Left forelimb (tissue), 1 donor: ENCODE data around the gene CRACR2B.

Source experiments
- DNase-seq: peaks from one replicate; pipeline ENCODE4 v3.0.0-alpha.2; 2018; ENCODE audit warnings: low spot score

The CRACR2B gene

DNA sequence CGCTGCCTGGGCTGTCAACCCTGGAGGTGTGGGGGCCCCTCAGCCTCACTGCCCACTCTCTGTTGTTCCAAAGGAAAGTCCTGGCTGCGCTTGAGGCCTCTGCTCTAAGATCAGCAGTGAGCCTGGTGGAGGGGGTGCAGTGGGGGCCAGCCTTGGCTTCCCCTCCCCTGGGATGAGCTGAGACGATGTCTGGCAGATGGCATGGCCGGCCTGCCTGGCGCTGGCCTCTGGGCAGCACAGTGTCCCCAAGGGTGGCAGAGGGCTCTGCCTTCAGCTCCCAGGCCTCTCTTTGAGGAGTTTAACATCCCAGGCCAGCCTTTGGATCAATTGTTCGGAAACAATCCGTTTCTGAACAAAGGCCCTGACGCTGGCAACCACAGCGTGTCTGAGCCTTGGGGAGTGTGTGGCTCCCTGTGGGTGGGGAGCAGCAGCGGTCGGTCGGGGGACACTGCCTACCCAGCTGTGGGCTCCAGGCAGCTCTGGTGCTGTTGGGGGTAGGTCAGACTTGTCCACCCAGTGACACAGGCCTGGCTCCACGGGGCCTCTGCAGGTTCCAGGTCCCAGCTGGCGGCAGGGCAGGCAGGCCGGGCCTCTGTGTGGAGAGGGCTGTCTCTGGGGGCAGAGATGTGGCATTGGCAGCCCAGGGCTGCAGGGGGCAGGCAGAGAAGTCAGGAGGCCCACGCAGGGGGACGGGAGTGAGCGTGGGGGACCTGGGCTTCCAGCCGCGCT, 27.0 kb downstream of the CRACR2B start:
- DNase-seq = no peak

DNA sequence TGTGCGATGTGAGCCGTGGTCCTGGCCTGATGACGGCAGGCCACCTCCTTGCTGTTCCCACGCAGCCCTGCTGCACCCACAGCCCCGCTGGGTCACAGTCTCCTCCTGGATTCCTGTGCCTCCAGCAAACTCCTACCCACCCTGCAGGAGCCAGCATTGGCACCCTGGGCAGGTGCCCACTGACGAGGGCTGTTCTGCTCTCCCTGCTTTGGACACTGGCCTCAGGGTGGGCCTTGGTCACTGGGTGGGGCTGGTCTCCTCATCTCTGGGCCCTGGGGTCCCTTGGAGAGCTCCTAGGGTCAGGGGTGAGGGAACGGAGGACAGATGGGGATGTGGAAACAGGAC, 27.6 kb downstream of the CRACR2B start:
- DNase-seq = no peak

DNA sequence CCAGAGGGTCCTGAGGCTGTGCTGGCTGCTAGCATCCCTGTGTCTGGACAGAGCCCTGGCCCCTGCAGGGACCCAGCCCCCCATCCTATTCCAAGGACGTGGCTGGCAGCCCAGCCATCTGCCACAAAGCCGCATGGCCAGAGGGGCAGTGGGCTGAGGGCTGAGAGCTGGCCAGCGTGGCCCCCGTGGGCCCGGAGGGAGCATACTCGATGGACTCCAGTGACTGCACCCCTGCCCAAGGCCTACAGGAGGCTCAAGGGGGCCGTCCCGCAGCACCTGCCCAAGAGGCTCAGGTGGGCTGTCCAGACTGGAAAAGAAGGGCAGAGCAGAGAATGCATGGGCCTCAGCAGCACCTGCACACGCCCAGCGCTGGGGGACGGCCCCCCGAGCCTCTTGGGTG, 28.1 kb downstream of the CRACR2B start:
- DNase-seq = no peak

DNA sequence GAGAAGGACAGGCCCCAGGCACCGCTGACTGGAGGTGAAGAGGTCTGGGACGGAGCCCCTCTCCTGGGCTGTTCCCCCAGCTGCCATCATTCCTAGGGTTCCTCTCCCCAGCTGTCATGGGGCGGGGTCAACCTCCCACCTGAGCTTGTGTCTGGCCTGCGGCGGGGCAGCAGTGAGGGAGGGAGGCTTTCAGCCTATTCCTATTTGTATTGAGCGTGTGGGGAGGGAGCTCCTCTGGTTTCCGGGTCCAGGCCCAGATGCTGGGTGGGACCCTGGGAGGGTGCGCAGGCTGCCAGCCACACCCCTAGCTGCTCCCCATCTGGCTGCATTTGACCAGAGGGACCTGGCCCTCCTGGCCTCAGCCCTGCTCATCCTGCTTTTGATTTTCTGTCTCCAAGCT, 28.7 kb downstream of the CRACR2B start:
- no peak for DNase-seq

DNA sequence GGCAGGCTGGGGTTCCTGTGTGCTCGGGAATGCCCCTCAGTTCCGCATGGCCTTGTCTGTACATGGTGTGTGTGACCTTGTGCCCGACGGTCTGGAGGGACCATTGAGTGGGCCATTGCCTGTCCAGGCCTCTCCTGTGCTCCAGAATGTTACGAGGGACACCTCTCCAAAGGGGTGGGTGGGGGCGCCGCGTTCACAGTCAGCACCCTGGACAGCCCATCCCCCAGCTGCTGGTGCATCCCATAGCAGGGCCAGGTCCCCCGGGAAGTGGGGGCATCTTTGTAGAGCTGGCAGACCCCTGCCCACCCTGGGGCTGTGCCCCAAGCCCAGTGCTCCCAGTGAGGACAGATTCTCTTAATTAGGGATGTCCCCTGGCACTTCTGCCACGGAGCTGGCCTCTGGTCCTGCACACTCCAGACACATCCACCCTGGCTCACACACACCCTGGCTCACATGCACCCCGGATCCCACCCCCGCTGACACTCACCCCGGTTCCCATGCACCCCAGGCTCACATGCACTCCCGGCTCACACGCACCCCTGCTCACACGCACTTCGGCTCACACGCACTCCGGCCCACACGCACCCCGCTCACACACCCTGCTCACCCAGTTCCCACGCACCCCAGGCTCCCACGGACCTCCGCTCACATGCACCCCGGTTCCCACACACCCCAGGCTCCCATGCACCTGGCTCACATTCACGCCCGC, 30.5 kb downstream of the CRACR2B start:
- no peak for DNase-seq

DNA sequence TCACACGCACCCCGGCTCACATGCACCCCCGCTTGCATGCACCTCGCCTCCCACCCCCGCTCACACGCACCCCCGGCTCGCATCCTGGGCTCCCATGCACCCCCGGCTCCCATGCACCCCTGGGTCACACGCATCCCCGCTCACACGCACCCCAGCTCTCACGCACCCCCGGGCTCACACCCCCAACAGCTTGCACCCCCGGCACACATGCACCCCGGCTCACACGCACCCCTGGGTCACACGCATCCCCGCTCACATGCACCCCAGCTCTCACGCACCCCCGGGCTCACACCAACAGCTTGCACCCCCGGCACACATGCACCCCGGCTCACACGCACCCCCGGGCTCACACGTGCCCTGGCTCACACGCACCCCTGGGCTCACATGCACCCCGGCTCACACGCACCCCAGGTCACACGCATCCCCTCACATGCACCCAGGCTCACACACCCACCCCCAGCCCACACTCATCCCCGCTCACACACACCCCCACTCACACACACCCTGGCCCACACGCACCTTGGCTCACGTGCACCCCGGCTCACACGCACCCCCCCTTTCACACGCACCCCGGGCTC, 31.1 kb downstream of the CRACR2B start:
- no peak for DNase-seq

DNA sequence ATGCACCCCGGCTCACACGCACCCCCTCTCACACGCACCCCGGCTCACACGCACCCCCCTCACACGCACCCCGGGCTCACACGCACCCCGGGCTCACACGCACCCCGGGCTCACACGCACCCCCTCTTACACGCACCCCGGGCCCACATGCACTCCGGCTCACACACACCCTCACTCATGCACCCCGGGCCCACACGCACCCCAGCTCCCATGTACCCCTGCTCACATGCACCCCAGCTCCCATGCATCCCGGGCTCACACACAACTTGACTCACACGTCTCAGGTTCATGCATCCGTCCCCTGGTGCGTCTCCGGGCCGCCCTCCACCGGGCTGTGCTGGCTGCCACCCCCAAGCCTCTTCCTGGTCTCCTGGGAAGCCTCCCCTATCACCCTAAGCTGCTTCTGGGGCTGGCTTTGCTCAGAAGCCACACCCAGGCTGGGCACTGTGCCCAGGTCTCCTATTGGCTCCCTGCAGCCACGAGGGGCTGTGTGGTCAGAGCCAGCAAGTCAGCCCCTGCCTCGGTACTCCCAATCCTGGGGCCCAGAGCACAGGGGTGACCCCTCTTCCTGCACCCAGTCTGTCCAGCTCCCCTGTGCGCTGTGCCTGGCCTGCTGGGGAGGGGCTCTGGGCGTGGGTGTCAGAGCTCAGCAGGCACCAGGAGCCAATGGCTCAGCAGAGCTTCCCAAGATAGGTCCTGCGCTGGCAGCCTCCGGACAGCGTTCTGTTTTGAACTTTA, 31.8 kb downstream of the CRACR2B start:
- DNase-seq = no peak

DNA sequence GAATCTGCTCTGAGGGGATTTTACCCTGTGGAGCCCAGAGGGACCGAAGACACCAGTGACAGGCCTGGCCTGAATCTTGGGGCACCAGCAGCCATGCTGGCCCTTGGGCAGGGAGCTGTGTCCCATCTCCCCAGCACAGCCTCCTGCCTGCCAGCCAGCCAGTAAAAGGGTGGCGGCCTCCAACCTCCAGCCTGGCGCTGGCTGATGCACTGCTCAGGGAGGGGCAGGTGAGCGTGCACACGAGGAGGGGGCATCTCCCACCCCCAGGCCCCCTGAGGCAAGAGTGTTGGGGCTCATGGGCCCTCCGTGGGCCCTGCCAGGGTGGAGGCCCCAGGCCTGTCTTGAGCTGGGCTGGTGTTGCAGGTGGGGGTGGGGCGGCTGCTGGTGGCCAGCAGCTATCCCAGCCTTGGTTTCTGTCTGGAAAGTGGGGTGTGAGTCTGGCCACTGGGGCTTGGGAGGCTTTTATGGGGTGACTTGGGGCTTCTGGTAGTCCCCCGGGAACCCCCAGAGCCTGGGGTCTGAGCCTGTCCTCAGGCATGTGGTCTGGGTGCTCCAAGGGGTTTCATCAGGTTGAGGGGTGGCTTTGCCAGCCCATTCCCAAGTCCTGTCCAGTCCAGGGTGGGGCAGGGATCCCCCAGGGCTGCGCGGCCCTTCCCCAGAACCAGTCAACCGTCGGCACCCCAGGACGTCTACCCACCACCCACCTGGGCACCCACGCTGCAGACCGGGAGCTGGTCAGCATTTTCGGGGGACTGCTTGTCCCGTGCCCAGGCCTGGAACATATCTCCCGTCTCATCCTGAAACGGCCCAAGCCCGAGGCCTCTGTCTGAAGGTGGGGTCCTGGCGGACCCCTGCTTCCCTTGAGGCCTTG, 32.8 kb downstream of the CRACR2B start:
- DNase-seq = no peak

DNA sequence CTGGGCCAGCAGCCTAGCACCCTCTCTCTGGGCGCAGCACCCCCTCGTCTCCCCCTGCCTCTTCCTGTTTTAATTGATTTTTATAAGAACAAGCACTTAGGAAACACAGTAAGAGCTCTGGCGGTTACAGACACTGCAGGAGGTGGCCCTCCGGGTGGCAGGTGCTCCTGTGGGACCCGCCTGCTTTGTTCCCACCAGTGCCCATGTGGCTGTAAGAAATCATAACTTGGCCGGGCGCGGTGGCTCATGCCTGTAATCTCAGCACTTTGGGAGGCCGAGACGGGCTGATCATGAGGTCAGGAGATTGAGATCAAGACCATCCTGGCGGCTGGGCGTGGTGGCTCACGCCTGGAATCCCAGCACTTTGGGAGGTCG, 33.4 kb downstream of the CRACR2B start:
- DNase-seq = no peak

DNA sequence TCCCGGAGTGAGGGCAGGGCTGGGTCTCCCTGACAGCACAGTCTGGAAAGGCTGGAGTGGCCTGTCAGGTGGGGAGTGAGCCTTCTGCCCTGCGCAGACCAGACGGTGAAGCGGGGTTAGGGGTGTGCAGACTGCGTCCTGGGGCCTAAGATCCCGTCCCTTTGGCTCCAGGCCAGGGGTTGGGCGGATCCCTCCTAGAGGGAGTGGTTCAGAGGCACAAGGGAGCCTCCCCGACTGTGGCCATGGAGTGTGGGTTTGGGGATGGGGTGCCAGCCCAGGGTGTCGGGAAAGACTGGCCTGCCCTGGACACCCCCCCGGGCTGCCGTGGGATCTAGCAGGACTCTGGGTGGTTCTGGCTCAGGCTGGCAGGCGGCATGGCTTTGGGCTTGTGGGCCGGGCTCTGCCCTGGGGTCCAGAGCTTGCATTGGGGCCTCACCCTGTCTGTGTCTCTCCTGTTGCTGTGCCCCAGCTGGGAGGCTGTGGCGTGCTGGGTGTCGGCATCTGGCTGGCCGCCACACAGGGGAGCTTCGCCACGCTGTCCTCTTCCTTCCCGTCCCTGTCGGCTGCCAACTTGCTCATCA, 34.5 kb downstream of the CRACR2B start:
- DNase-seq = no peak

DNA sequence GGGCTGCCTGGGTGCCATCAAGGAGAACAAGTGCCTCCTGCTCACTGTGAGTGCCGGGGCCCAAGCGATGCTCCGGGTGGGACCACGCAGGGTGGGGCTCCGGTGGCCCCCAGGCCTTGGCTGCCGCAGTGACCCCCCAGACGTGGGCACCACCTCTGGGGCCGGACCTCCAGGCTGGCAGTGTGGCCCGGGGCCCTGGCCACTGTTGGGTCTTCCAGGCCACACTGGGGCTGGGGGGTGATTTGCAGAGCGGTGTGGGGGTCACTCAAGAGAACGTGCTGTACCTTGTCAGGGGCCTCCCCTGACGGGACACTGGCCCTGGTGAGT, 34.9 kb downstream of the CRACR2B start:
- no peak for DNase-seq

DNA sequence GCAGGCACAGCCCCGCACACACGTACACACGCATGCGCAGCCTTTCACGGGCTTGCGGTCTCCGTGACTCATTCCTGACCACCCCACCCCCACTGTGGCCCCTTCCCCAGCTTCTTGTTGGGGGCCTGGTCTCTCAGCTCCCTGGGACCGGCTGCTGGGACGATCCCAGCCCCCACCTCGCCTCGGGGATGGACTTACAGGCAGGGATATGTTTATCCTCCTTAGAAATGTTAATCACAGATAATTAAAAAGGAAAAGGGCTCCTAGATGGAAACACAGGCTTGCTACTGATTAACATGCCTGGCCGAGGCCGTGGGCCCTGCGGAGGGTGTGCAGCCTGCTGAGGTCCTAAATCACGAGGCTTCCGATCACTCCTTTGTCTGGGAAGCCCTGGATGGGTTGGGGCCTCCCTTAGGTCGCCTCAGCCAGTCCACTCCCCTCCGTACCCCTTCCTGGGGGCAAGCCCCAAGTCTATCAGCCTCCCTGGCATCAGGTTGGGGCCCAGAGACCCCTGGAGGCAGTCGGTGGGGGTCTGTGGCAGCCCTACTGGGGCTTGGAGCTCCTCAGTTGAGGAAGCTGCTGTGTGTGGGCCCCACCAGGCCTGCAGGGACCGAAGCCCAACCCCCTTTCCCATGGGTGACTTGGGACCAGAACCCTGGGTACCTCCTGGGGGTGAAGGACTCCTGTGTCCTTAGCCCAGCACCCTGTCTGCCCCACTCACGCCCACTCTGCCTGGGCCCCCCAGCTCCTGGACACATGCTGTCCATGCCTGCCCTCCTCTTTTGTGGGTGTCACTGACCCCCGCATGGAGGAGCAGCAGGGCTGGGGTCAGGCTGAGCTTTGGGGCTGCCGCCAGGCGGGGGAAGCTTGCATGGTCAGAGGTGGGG, 35.5 kb downstream of the CRACR2B start:
- DNase-seq = no peak

DNA sequence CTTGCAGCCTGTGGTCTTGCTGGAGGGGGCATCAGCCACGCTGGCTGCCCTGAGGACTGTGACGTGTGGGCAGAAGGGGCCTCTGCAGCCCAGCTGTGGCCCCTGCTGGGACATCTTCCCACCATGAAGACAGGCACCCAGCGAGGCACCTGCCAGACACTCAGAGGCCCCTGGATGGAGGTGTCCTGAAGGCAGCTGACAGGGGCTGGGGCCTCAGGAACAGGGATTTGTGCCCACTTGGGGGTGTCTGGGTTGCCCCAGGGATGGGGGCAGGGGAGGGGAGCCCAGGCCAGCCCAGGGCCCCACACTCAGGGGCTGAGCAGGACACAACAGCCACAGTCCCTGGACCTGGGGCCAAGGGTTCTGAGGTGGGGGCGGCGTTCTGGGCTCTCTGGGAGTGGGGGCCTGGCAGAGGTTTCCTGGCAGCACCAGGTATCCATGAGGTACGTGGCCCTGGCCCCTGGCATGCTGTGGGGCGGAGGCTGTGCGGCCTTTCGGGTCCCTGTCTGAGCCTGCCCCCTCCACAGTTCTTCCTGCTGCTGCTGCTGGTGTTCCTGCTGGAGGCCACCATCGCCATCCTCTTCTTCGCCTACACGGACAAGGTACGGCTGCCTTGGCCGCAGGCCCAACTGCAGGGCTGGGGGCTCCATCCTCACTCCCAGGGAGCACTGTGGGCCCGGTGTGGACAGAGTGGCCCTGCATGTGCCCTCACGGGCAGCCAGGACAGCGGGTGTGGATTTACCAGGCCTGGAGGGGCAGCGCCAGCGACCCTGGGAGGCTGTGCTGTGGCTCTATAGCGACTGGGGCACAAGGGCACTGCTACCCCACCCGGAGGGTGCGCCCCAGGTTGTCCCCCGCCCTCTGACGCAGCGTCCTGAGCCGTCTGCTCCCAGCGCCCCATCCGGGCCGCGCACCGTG, 36.5 kb downstream of the CRACR2B start:
- DNase-seq = no peak

DNA sequence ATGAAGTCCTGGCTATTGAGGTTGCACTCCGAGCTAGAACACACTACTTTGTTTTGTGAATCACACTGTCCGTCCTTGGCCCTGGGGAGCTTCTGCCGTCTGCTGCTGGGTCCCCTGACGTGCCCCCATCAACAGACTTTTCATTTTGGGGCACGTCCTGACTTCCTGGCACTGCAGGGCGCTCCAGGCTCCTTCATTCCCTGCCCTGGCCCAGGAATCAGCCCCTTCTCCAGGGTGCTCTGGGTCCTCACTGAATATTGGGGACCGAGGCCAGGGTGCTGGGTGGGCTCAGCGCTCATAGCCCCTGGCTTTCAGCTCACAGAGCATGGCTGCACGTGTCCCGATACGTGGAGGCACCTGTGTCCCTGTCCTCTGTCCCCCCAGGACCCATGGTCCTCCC, 37.2 kb downstream of the CRACR2B start:
- no peak for DNase-seq

DNA sequence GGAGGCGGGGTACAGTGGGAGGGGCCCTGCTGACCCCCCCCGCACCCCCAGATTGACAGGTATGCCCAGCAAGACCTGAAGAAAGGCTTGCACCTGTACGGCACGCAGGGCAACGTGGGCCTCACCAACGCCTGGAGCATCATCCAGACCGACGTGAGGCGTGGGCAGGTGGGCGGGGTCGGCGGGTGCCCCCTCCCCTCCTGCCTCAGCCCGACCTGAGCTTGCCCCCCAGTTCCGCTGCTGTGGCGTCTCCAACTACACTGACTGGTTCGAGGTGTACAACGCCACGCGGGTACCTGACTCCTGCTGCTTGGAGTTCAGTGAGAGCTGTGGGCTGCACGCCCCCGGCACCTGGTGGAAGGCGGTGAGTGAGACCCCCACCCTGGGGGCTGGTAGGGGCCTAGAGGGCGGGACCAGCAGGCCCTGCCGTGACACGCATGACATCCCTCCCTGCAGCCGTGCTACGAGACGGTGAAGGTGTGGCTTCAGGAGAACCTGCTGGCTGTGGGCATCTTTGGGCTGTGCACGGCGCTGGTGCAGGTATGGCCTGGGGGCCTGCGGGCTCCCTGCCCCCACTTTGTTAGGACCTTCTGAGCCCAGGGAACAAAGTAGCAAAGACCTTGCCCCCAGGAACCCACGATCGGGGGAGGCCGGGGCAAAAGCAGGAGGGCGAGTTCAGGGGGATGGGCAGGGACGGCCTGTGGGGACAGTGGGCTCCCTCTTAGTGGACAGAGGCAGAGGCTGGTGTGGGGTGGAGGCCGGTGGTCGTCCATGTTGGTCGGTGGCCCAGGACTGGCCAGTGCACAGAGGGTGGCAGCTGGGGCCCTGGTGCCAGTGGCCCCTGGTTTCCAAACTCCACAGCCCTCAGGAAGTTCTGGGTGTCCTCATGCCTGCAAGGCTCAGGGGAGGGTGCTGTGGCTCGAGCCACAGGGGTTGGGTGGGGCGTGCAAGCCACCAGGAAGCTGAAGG, 38.0 kb downstream of the CRACR2B start:
- DNase-seq = no peak

DNA sequence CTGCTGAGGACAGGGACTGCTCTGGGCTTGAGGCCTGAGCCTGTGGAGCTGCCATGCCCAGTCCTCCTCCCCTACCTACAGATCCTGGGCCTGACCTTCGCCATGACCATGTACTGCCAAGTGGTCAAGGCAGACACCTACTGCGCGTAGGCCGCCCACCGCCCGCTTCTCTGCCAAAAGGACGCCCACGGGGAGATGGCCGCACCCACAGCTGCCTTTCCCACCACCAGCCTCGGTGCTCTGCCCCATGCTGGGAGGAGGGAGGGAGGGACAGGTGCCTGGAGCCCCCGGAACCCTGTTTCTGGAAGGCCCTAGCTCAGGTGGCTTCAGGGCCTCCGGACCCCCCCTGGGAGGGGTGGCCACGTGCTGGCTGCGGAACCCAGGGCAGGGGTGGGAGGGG, 38.8 kb downstream of the CRACR2B start:
- no peak for DNase-seq

DNA sequence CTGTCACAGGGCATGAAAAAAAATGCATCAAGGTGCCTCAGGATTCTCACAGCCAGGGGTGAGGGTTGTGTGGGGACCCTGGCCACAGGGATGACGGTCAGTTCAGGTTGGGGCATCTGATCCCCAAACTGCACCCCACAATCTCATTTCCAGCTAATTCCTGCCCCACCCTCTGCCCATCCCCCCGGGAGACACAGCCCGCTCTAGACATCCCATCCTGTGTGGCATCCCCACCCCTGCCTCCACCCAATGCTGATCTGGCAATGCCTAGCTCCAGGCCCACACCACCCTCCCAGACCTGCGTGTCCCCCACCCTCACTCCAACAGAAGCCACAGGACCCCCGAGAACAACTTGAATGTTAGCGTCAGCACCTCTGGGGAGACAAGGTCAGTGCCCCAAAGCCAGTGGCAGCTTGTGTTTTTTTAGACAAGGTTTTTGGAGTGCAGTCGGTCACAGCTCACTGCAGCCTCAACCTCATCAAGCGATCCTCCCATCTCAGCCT, 40.2 kb downstream of the CRACR2B start:
- no peak for DNase-seq

DNA sequence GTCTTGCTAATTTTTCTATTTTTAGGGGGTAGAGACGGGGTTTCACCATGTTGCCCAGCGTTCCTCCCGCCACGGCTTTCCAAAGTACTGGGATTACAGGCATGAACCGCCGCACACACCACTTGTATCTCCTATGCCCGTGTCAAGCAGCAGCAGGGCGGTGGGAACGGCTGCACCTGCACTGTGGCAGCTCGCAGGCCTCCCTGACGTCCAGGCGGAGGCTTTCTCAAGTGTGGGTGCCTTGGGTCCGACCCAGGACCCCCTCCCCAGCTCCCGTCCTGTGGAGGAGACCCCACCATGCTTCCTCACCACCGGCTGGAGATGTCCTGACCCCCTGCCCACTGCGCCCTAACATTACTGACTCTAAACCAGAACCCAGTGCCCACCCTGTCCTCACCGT, 40.7 kb downstream of the CRACR2B start:
- DNase-seq = no peak
